GM18499 (cell line): ENCODE data around the gene KLHL33.

Experiments used
- ATAC-seq: cut with Tn5 transposase; IDR thresholded peaks from one replicate; pipeline ENCODE4 v1.9.1; 2021; ENCODE audit warnings: moderate number of reproducible peaks; ENCODE audit not compliant: insufficient read depth, unreplicated experiment

KLHL33 gene

DNA sequence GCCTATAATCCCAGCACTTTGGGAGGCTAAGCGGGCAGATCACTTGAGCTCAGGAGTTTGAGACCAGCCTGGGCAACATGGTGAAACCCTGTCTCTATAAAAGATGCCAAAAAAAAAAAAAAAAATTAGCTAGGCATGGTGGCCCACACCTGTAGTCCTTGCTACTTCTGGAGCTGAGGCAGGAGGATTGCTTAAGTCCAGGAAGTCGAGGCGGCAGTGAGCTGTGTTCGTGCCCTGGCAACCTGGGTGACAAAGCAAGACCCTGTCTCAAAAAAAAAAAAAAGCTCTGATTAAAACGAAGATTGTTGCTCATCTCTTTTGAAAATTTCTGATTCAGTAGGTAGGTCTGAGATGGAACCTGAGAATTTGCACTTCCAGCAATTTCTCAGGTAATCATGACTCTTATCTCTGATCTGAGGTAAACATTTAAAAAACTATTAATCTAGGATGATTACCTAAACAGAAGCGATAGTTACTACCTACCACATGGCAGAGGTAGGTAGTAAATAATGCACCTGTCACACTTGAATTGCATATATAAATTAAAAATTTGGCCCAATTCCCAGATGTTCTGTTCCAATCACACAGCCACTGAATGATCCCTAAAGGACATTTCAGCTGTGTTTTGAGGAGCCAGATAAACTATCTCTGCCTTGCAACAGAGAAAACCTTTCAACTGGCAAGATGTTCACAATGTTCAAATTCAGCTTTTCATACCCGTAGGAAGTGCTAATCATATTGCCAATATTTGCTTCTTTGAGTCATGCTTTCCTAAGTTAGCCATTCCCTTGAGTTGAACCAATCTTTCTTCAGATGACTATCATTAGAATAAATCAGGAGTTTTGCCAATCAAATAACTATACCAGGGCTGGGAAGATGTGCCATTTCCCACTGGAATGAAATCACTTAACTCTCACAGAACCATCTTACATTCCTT, 18.4 kb downstream of the KLHL33 start:
- ATAC-seq: no peak

DNA sequence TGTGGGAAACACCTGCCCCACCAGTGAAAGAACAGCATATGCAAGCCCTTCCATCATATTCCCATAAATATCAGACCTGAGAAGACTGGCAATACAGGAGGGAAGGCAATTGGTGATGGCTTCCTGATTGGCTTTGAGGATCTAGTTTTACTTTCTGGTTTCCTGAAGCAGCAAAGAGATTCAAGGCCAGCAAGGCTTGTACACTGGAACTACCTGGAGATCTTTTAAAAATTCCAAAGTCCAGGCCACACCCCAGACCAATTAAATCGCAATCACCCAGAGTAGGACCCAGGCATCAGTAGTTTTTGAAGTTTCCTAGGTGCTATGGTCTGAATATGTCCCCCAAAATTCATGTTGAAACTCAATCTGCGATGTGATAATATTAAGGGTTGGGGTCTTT, 19.7 kb downstream of the KLHL33 start:
- no peak for ATAC-seq

DNA sequence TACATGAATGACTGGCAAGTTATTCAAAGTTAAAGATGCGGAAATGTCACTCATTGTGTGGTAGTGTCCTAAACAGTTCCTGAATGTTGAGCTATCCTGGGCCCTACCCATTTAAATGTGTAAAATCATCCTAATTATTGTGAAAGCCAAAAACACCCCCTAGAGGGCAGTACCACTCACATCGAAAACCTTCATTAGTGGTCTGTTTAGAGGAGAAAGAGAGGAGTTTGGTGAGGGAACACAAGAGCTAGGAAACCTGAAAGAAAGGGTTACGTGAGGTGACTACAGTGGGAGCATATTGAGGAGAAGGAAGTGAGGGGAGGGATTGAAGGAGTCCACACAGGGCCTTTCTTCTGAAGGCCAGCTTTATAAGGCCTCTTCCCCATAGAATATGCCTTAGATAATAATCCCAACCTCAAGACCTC, 20.2 kb downstream of the KLHL33 start:
- ATAC-seq: no peak

DNA sequence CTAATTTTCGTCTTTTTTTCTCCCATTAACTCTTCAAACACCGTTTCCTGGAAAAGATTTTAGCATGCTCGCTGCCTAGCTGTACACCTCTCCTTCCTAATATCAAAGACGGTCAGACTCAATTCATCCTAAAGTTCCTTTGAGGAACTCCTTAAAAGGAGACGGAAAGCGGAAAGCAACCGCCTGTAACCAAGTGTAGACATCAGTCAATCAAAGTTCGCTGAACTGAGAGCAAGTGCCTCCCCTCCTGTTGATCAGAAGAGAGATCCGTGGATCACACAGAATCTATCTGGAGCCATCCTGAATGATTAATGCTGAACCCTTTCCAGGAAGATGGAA, 22.3 kb downstream of the KLHL33 start:
- ATAC-seq: no peak

DNA sequence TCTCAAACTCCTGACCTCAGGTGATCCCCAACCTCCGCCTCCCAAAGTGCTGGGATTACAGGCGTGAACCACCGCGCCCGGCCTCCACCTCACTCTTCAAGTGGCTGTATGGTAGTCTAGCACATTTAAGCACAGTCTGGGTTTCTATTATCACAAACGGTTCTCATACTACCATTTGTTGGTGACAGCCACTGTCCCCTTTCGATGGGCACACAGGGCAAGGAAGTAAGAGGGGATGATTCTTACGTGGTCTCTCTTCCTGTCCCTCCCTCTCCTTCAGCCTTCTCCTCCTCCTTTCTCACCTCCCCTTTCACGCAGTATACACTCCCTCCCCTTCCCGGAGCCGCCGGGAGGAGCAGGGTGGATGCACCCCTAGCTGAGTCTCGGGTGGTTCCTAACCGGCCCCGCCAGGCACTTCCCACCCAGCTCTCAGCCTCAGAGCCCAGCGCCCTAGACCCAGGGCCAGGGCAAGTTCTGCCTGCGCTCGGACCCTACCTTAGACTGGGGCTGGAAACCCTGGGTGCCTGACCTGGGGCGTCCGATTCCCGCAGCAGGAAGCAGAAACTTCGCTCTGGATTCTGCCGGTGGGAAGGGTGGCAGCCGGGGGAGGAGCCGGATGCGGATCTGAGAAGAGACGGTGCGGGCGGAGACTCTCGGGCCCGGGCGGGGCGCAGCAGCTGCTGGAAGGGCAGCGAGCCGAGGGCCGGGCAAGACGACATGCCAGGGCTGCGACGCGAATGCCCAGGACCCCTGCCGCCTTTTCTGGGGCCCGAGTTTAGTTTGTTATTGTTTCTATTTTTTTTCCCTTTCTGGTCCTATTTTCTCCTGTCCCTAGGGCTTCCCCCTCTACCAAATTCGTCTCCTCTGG, 22.9 kb downstream of the KLHL33 start, which contains the start of gene TEP1:
Gene TEP1 (minus strand): TSS at position 626 of the 868 bp plus-strand sequence. CDS start 5,062 bp downstream, outside the sequence.
- no peak for ATAC-seq

DNA sequence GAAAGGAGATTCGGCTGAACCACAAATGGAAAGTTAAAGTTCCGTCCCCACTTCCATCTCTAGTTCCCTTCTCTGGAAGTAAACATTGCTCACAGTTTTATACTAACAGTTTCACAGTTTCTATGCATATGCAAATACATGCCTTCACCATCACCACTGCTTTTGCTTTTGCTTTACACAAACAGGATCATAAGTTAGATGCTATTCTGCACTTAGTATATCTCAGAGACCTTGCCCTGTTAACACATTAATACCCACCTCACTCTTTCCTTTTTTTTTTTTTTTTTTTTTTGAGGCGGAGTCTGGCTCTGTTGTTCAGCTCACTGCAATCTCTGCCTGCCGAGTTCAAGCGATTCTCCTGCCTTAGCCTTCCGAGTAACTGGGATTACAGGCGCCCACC, 23.6 kb downstream of the KLHL33 start:
- peak; percentile 62 for ATAC-seq

DNA sequence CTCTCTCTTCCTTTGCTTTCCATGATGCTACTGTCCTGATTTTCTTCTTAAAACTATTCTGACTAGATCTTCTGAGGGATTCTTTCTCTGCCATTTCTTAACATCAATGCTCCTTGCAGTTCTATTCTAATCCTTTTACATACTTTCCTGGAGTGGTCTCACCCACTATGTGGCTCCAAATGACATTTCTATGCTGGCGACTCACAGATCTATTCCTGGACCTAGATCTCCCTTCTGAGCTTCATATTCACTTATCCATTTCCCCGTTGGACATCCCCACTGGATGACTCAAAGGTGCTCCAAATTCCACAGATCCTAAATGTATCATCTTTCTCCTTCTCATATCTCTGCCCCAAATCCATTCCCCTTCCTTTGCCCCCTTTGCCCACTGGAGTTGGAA, 26.7 kb downstream of the KLHL33 start:
- ATAC-seq: no peak

DNA sequence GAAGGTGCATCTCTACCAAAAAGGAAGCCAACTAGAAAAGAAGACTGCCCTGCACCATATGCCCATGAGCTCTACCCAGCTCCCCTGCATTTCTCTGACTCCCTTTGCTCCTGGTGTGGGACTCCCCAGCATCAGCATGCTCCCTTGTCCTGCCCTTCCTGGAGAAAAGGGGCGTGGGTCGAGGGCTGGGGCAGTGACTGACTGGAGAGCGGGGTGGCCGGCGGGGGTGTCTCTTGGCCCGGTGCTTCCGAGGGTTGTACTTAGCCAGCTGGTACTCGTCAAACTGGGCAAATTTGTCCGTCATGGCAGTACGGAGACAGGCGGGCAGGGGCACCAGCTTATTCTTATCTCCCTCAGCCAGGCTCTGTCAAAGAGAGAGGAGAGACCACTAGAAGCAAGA, 32.4 kb downstream of the KLHL33 start:
- no peak for ATAC-seq

DNA sequence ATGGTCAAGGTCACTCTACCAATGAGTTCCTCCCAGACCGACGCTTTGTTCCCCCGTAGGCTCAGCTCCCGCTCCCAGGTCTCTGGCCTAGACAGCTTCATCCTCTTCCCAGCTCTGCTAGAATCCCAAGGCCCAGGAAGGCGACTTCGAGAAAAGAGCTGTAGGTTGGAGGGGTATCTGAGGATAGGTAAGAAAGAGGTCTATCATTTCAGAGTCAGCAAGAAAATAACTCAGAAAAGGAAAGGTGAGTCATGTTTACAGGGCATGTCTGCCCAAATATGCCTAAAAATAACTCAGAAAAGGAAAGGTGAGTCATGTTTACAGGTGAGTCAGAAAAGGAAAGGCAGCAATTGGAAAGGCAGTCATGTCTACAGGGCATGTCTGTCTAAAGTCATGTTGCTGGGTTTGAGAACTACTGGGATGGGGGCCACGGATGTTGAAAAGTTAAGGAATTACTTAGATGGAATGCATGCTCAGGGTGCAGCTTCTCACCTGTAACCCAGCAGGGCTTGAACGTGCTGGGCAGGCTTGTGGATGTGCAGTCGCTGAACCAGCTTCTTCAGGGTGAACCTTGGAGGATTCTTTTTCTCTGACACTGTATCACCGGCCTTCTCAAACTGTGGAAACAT, 34.9 kb downstream of the KLHL33 start:
- peak; percentile 70 for ATAC-seq

DNA sequence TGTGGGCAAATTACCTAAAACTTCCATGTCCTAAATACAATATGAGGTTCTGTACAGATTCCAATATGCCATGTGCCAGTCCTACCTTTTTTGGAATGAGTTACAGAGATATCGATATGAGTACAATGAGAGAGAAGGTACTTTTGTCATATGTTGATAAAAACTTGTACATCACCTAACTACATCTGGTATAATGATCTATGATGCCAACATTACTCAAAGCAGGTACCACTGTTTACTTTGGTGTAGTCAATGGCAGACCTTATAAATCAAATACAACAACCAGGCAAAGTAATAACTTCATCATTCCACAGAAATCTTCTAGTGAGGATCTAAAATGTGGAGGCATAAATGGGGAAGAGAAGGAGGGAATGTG, 35.4 kb downstream of the KLHL33 start:
- ATAC-seq: no peak

DNA sequence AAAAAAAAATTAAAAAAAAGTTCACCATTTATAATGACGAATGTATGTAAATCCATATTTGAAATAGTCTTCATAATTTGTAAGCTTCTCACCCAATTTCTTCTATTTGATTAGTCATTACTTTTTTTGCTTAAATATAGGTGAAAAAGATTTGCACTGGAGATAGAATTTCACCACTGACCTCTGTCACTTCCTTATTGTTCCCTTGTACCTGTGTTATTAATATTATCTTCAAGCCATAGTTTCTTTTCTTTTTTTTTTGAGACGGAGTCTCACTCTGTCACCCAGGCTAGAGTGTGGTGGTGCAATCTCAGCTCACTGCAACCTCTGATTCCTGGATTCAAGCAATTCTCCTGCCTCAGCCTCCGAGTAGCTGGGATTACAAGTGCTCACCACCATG, 38.5 kb downstream of the KLHL33 start:
- ATAC-seq: no peak

DNA sequence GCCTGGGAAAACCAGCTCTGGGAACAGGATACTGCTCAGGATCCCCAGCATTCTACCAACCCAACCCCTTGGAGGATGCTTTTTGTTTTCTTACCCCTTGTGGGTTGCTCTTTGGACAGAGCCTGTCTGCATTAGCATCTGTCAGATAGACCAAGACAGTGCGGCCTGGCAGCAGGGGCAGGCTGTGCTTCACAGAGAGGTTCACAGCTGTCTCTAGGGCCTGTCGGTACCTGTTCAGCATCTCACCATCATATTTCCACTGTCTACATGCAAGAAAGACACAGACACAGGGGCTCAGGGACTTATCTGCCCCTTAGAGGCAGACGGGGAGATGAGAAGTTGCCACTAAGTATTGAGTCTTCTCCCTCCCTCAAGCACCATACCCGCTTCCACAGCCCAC, 44.5 kb downstream of the KLHL33 start:
- ATAC-seq: no peak

DNA sequence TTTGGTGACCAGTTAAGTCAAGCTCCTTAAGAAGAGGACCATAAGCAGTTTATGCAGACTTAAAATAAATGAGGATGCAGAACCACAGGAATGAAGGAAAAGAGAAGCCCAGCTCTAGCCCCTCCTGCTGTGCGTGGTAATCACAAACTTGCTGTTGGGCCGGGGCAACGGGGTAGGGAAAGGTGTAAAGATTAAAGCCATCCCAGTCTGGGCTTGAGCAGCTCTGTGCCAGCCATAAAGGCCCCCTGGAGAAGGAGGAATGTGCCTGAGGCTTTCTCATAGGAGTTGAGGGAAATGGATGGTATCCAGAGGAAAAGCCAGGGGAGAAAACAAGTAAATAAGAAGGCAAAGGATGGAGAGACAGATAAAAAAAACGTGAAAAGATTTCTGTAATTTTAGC, 47.8 kb downstream of the KLHL33 start:
- no peak for ATAC-seq

DNA sequence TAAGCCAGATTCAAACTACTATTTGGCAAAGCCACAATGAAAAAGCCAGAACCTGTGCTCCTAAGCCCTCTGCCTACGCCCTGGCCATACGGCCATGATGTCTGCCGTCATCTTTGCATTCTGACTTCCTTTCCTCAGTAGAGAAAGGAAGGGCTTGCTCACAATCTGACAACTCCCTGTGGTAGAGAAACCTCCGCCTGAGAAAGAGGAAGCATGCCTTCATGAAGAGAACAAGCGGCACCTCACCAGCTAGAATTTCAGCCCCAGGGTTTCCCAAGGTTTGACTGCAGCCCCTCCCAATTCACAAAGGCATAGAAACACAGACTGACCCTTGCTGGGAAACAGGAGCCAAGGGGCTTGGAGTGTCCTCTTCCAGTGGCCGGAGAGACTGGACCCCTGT, 48.4 kb downstream of the KLHL33 start:
- no peak for ATAC-seq

DNA sequence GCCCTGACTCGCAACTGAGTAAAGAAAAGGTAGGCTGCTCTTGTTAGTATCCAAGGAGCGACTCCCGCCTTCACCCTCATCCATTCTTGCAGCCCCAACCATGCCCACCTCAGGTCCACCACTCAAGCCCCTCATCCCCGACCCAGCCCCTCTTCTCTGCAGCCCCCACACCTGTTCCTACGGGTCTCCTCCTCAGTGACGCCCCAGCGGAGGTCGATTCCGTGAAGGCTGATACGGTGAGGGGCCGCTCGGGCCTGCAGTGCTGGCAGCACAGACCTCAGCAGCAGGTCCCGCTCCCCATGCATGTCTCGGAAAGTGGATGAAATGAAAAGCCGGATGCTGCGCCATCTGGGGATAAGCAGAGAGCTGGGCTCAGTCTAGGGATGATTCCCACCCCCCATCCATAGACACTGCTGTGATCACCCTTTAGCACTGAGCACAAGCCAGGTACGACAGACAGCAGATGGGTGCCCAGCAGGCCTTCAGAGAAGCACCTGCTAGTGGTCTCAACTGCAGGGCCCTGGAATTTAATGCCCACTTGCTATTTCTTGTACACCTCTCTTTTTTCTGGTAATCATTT, 49.6 kb downstream of the KLHL33 start:
- ATAC-seq: no peak

DNA sequence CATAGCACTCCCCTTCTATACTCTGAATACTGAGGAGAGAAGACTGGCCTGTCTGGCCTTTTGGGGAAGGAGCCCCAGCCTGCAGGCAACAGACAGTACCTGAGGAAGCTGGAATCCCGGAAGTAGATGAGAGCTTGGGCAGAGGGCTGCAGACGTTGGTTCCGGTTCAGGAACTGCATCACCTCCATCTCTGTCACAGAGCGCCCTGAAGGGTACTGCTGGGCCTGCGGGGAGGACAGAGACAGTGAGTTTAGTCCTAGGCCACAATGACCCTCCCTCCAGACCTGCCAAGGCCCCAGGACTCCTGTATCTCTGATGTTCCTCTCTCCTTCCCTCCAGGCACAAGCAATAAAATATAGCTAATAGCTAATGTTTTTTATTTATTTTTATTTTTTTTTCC, 51.1 kb downstream of the KLHL33 start:
- no peak for ATAC-seq

DNA sequence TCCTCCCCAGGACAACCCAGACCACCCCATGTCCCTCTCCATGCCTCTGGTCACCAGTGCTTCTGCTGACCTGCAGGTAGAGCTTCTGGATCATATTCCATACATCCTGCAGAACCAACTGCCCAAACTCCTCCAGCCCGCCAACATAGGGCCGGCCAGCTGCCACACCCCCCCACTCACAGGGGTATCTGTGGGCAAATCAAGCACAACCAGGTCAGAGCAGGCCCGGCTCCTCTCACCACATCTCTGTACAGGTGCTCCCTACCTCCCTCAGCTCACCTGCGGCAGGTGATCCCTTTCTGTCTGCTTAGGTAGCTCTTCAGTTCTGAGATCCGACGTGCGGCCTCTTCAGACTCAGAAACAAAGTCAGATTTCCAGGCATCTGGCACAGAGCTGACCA, 51.6 kb downstream of the KLHL33 start:
- ATAC-seq: no peak

DNA sequence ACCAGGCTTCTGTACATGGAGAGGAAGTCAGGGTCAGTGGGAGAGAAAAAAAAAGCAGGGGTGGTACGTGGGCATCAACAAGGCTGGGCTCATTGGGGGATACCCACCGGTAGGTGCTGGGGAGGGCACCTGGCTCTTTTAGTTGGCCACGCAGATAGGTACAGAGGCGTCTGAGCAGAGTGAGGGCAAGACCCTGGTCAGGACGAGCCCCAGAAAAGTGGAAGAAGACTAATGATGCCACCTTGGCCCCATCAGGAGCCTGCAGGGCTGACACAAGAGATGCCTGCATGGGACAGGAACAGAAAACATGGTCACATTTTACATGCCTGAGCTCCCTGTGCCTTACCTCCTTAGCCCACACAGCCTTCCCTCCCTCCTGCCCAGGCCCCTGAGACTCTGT, 52.3 kb downstream of the KLHL33 start:
- no peak for ATAC-seq

DNA sequence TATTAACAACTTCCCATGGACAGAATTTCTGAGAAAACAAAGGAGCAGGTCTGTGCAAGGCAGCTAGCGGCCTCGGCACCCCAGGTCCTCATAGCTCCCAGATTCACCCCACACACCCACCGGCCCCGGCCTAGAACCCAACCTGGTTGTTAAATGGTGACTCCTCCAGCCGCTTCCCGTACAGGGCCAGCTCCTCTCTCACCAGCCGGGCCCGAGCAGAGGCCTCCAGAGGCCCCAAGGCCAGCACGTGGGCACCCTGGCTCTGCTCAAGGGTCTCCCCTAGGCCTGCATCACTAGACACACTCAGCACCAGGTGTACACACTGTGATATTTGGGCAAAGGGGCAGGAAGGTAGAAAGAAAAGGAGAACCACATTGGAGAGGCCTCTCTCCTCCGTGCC, 52.9 kb downstream of the KLHL33 start:
- ATAC-seq: no peak

DNA sequence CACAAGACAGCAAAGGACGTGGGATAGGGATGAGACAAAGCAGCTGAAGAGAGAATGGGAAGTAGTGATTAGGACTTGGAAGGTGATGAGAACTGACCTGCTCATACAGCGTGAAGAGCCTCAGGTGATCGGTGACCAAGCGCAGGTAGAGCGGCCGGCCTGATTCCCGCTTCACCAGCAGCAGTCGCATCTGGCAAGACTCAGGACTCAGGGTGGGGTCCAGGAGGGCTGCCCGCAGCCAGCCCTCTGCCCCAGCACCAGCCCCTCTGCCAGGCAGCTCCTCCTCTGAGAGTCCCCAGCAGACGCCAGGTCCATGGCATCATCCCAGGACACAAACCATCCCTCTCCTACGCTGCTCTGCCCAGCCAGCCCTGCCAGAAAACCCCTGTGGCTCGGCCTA, 53.4 kb downstream of the KLHL33 start:
- no peak for ATAC-seq

DNA sequence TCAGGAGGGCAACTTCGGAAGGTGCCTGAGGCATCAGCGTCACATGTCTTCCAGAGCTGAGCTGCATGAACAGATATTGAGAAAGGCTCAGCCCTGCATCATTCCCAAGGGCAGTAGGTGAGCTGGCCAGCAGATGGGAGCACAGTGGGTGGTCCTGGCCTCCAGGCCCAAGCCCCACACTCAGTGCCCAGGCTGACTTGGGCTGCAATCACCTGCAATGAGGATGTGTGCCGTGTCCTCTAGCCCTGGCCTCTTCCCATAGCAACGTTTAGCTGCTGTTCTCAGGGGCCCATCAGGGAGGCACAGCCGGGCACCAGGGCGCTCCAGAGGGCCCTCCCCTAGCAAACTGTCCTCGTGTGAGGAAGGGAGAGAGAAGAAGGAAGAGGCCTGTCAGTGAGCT, 54.6 kb downstream of the KLHL33 start:
- ATAC-seq: no peak
